Endodermal cell (in vitro differentiated cells): Measurements from ENCODE around the gene KIF26B. TPM values are rescaled to one million over a fixed set of nuclear protein-coding genes. Genes with fewer than 3 reads are reported as not detected.

Experiments used
- DNase-seq: peaks from one replicate; pipeline ENCODE4 v3.0.0-alpha.2; 2017
- H3K27ac ChIP-seq: 2 replicates; pipeline ENCODE4 v1.5.1; 2013; ENCODE audit warnings: mild to moderate bottlenecking, low read depth, low read length, moderate library complexity
- H3K27me3 ChIP-seq: 2 replicates; pipeline ENCODE4 v1.6.1; 2013; ENCODE audit warnings: mild to moderate bottlenecking, low read length, moderate library complexity; ENCODE audit not compliant: insufficient read depth, control insufficient read depth, poor library complexity, severe bottlenecking
- H3K36me3 ChIP-seq: 2 replicates; pipeline ENCODE4 v1.7.0; 2013; ENCODE audit warnings: mild to moderate bottlenecking, low read length, moderate library complexity; ENCODE audit not compliant: control insufficient read depth, insufficient read depth
- H3K4me1 ChIP-seq: one replicate; pipeline ENCODE4 v1.7.0; 2013; ENCODE audit warnings: low read length; ENCODE audit not compliant: control insufficient read depth, insufficient read depth
- H3K4me3 ChIP-seq: 2 replicates; pipeline ENCODE4 v1.5.1; 2013; ENCODE audit warnings: mild to moderate bottlenecking, low read length, moderate library complexity
- H3K9ac ChIP-seq: 2 replicates; pipeline ENCODE4 v1.6.1; 2013; ENCODE audit warnings: mild to moderate bottlenecking, low read length, moderate library complexity; ENCODE audit not compliant: poor library complexity, severe bottlenecking; ENCODE audit errors: extremely low read depth
- H3K9me3 ChIP-seq: 2 replicates; pipeline ENCODE4 v1.6.1; 2013; ENCODE audit warnings: mild to moderate bottlenecking, low read length, moderate library complexity; ENCODE audit not compliant: control insufficient read depth
- H3K27ac Mint-ChIP-seq: 2 replicates; pipeline ENCODE4 v1.8.0; 2020; ENCODE audit warnings: mixed read lengths
- H3K27me3 Mint-ChIP-seq: 2 replicates; pipeline ENCODE4 v1.8.0; 2021; ENCODE audit warnings: mild to moderate bottlenecking, mixed read lengths; ENCODE audit not compliant: insufficient read depth
- H3K36me3 Mint-ChIP-seq: 2 replicates; pipeline ENCODE4 v1.8.0; 2020; ENCODE audit warnings: low read depth, mixed read lengths
- H3K4me1 Mint-ChIP-seq: 2 replicates; pipeline ENCODE4 v1.8.0; 2020; ENCODE audit warnings: mixed read lengths
- H3K4me3 Mint-ChIP-seq: 2 replicates; pipeline ENCODE4 v1.8.0; 2020; ENCODE audit warnings: mild to moderate bottlenecking, moderate library complexity, mixed read lengths
- H3K9me3 Mint-ChIP-seq: 2 replicates; pipeline ENCODE4 v1.8.0; 2020; ENCODE audit warnings: mild to moderate bottlenecking, mixed read lengths
- CTCF ChIP-seq: fragments of 200-600 bp; sonication (generic); conservative IDR thresholded peaks from 2 replicates; pipeline ENCODE4 v1.5.0; 2021; ENCODE audit warnings: antibody characterized with exemption, mild to moderate bottlenecking
- WGBS, 2 experiments: methylation state at CpG; one replicate each; pipeline versions ENCODE4 v1.1.5 to v1.1.7; 2013; ENCODE audit warnings: missing lambda C conversion rate in 2 of 2, mixed read lengths in 1 of 2; ENCODE audit not compliant: insufficient coverage in 1 of 2, insufficient read length in 1 of 2; 5-methylcytosine and 5-hydroxymethylcytosine counted together
- total RNA-seq, 2 donors: library from RNA; stranded (reverse); fragmentation: NEBNext Ultra II Directional in 1 of 2; extraction: Animal tissue kit (Norgen Biotek cat#: 25700) in 1 of 2; gene quantifications; 2 replicates in 1 of 2; 3 replicates in 1 of 2; pipeline ENCODE4 v1.2.1, GENCODE V29; 2021

Gene KIF26B
- total RNA-seq, 2 donors from 2014 or later = 12.3 to 21.0 TPM

GRCh38 chr1:245457562-245457961 is 302.8 kb downstream of the KIF26B start:
- no peaks in the 10 kb centered on the region for H3K27me3 Mint-ChIP-seq
- TF ChIP-seq CTCF = no peak
- 94% methylated on average over 1 of the region's 1 CpG; no CpG with 5 or more reads in 1 of the 2 experiments for WGBS, 2 experiments
- H3K27me3 ChIP-seq = no peaks in the 10 kb centered on the region
- no peak for DNase-seq
- peaks cover 4% of the 10 kb centered on the region for H3K4me1 ChIP-seq
- H3K36me3 Mint-ChIP-seq = no peaks in the 10 kb centered on the region
- no peaks in the 10 kb centered on the region for H3K36me3 ChIP-seq
- peaks cover 5% of the 10 kb centered on the region for H3K9me3 Mint-ChIP-seq
- no peaks in the 10 kb centered on the region for H3K9me3 ChIP-seq
- H3K9ac ChIP-seq = no peak overlapping the region
- H3K27ac Mint-ChIP-seq = no peak overlapping the region
- H3K4me1 Mint-ChIP-seq = peaks cover 14% of the 10 kb centered on the region
- H3K4me3 ChIP-seq = no peak overlapping the region
- H3K27ac ChIP-seq = no peak overlapping the region
- no peak overlapping the region for H3K4me3 Mint-ChIP-seq

GRCh38 chr1:245458234-245458633 is 303.4 kb downstream of the KIF26B start:
- WGBS, 2 experiments = 91 to 95% methylated on average over 6 to 7 of the region's 7 CpGs
- H3K27ac Mint-ChIP-seq = no peak overlapping the region
- Histone ChIP-seq H3K27me3 (no peaks in the 10 kb centered on the region), H3K4me1 (peaks cover 4% of the 10 kb centered on the region), H3K36me3 (no peaks in the 10 kb centered on the region), H3K9ac (no peak overlapping the region), H3K4me3 (no peak overlapping the region), H3K9me3 (no peaks in the 10 kb centered on the region), H3K27ac (no peak overlapping the region)
- DNase-seq = peak; percentile 15
- peaks cover 14% of the 10 kb centered on the region for H3K4me1 Mint-ChIP-seq
- no peak overlapping the region for H3K4me3 Mint-ChIP-seq
- TF ChIP-seq CTCF = no peak
- no peaks in the 10 kb centered on the region for H3K27me3 Mint-ChIP-seq
- H3K36me3 Mint-ChIP-seq = peaks cover 7% of the 10 kb centered on the region
- H3K9me3 Mint-ChIP-seq = peaks cover 1% of the 10 kb centered on the region

- H3K9me3 ChIP-seq = no peaks in the 10 kb centered on the region
- peak; percentile 6 for DNase-seq
- H3K27ac ChIP-seq = no peak overlapping the region
- no peaks in the 10 kb centered on the region for H3K9me3 Mint-ChIP-seq
- peaks cover 4% of the 10 kb centered on the region for H3K4me1 ChIP-seq
- H3K27me3 Mint-ChIP-seq = no peaks in the 10 kb centered on the region
- H3K27me3 ChIP-seq = no peaks in the 10 kb centered on the region
- WGBS, 2 experiments = 90 to 100% methylated on average over 1 to 4 of the region's 4 CpGs
- peaks cover 15% of the 10 kb centered on the region for H3K4me1 Mint-ChIP-seq
- TF ChIP-seq CTCF = no peak
- H3K36me3 Mint-ChIP-seq = peaks cover 8% of the 10 kb centered on the region
- H3K4me3 Mint-ChIP-seq = no peak overlapping the region
- H3K9ac ChIP-seq = no peak overlapping the region
- H3K36me3 ChIP-seq = no peaks in the 10 kb centered on the region
- H3K27ac Mint-ChIP-seq = no peak overlapping the region
- H3K4me3 ChIP-seq = no peak overlapping the region
Measured at GRCh38 chr1:245458761-245459174, 304.0 kb downstream of the KIF26B start.
